Stimulated activated CD4-positive, alpha-beta T cell treated with anti-CD3 and anti-CD28 coated beads, Interleukin-4, amount 100 ng/mL, for 24 hours (primary cell): ENCODE results near the gene ASAP2.

Experiments used
- DNase-seq: peaks from one replicate; pipeline ENCODE4 v3.0.0-alpha.2; 2020

The ASAP2 gene

GRCh38 chr2:9205963-9206948, at the start of gene ASAP2:
ASAP2 (plus strand) TSS chr2:9206812; CDS start chr2:9207105, 293 bp downstream.
- DNase-seq: peak; percentile 31

- no peak for DNase-seq
Observed at GRCh38 chr2:9158786-9159779, 47.5 kb upstream of the ASAP2 start.

- DNase-seq: no peak
Observed at GRCh38 chr2:9160732-9161131, 45.9 kb upstream of the ASAP2 start.

GRCh38 chr2:9162841-9163240, 43.8 kb upstream of the ASAP2 start:
- no peak for DNase-seq

- DNase-seq: no peak
Observed at GRCh38 chr2:9163306-9164111, 43.1 kb upstream of the ASAP2 start.

- DNase-seq: no peak
Observed at GRCh38 chr2:9164112-9164608, 42.5 kb upstream of the ASAP2 start.

- no peak for DNase-seq
Observed at GRCh38 chr2:9165625-9166024, 41.0 kb upstream of the ASAP2 start.

GRCh38 chr2:9166579-9167377, 39.8 kb upstream of the ASAP2 start:
- no peak for DNase-seq

GRCh38 chr2:9167718-9168657, 38.6 kb upstream of the ASAP2 start:
- DNase-seq: no peak

- no peak for DNase-seq
Observed at GRCh38 chr2:9168821-9169221, 37.8 kb upstream of the ASAP2 start.

GRCh38 chr2:9169349-9170107, 37.1 kb upstream of the ASAP2 start:
- DNase-seq: no peak

- DNase-seq: no peak
Observed at GRCh38 chr2:9170458-9171130, 36.0 kb upstream of the ASAP2 start.

- no peak for DNase-seq
Observed at GRCh38 chr2:9174771-9175437, 31.7 kb upstream of the ASAP2 start.

- DNase-seq: no peak
Observed at GRCh38 chr2:9178110-9178903, 28.3 kb upstream of the ASAP2 start.

- DNase-seq: no peak
Observed at GRCh38 chr2:9178904-9179571, 27.6 kb upstream of the ASAP2 start.

- no peak for DNase-seq
Observed at GRCh38 chr2:9179572-9180201, 26.9 kb upstream of the ASAP2 start.
